ENCODE data around the gene EPS8. TPM values are rescaled to one million over a fixed set of nuclear protein-coding genes. Genes with fewer than 3 reads are reported as not detected.

EPS8 gene
- total RNA-seq, 4 donors from 2014 or later, result 93.7 to 173 (median 109) TPM

DNA sequence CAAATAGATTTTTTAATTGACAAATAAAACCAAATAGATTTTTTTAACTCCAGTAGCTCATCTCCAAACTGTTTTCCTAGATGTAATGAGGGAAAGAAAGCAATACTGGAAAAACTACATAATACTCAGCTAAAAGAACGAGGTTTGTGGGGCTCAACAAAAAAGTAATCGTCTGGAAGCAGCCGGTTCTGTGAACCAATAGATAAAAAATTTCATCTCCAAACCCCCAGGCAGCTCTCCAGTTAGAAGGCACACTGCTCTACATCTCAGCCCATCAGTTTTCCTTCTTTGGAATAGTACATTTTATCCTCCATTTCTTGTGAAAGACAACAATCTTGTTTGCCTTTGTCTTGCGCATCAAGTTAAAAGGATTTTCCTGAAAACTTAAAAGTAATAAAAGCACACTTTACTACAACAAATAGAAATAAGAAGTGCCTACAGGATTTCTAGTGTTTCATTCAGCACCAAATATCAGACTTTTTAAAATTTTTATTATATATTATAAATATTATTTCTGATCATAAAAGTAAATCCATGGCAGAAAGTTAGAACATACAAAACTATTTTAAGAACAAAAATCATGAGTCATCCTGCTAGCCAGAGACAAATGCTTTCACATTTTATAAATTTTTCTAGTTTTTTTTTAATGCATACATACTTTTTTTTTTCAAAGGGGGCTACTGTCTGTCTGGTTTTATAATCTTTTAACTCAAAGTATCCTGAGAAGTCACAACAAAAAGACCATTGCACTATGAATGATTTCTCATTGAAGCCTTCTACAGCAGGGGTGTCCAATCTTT is 67.7 kb downstream of the EPS8 start:
- H3K4me1 ChIP-seq, result peaks cover 0 to 19% of the 10 kb centered on the region in 2 donors
- intact Hi-C loops (cut with DNase I; ENCODE audit: low total_unique reads), result no loop called here
- no peaks in the 10 kb centered on the region for H3K36me3 ChIP-seq
- H3K4me3 ChIP-seq, result peak overlapping the region in 1 of 2 donors; percentile 6
- TF ChIP-seq, protein P1, sequence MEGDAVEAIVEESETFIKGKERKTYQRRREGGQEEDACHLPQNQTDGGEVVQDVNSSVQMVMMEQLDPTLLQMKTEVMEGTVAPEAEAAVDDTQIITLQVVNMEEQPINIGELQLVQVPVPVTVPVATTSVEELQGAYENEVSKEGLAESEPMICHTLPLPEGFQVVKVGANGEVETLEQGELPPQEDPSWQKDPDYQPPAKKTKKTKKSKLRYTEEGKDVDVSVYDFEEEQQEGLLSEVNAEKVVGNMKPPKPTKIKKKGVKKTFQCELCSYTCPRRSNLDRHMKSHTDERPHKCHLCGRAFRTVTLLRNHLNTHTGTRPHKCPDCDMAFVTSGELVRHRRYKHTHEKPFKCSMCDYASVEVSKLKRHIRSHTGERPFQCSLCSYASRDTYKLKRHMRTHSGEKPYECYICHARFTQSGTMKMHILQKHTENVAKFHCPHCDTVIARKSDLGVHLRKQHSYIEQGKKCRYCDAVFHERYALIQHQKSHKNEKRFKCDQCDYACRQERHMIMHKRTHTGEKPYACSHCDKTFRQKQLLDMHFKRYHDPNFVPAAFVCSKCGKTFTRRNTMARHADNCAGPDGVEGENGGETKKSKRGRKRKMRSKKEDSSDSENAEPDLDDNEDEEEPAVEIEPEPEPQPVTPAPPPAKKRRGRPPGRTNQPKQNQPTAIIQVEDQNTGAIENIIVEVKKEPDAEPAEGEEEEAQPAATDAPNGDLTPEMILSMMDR (IDR thresholded peaks at IDR 0.05), result no peak
- no peak for TF ChIP-seq POLR2A (IDR thresholded peaks at IDR 0.05)
- H3K9me3 ChIP-seq, result no peaks in the 10 kb centered on the region
- no peak for DNase-seq
- H3K27me3 ChIP-seq, result no peaks in the 10 kb centered on the region
- H3K27ac ChIP-seq, result peak overlapping the region; percentile 65 to 71

DNA sequence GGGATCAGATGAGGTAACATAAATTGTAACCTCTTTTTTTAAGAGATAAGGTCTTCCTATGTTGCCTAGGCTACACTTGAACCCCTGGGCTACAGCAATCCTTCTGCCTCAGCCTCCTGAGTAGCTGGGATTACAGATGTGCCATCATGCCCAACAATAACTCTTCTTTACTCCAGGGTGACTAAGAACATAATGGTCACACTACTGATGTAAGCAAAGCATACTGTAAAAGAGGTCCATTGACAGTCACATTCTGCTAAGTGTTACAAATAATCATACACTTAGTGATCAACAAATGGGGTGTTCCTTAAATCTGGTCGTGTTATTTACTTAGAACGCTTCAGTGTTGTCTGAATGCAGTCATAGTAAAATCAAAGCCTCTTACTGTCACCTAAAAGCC is 68.9 kb downstream of the EPS8 start:
- DNase-seq, result no peak
- Histone ChIP-seq H3K4me1 (peaks cover 0 to 9% of the 10 kb centered on the region in 2 donors), H3K9me3 (no peaks in the 10 kb centered on the region), H3K4me3 (no peak overlapping the region), H3K27me3 (no peaks in the 10 kb centered on the region), H3K27ac (peak overlapping the region; percentile 65 to 71), H3K36me3 (no peaks in the 10 kb centered on the region)
- TF ChIP-seq, protein P1 (IDR thresholded peaks at IDR 0.05), result no peak
- TF ChIP-seq POLR2A (IDR thresholded peaks at IDR 0.05), result no peak
- intact Hi-C loops (cut with DNase I; ENCODE audit: low total_unique reads), result no loop called here

DNA sequence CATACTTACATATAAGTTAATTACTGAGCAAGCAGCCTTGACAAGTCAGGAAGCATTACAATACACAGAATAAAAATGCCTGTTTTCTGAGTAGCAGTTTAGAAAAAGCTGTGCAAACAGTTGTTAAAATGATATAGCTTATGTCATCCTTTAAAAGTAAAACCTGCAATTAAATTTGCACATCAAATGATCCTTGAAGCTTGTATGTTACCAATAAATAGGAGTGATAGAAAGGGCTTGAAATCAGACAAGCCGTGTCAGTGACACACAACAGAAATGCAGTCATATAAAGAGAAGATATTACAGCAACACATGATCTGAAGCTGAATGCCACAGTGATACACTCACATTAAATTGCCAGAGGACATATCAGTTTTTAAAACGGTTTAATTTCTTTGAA is 70.0 kb downstream of the EPS8 start:
- intact Hi-C loops (cut with DNase I; ENCODE audit: low total_unique reads), result no loop called here
- Histone ChIP-seq H3K4me1 (peaks cover 0 to 9% of the 10 kb centered on the region in 2 donors), H3K27me3 (no peaks in the 10 kb centered on the region), H3K36me3 (no peaks in the 10 kb centered on the region), H3K27ac (peak overlapping the region; percentile 59 to 65), H3K4me3 (no peak overlapping the region), H3K9me3 (no peaks in the 10 kb centered on the region)
- TF ChIP-seq POLR2A (IDR thresholded peaks at IDR 0.05), result no peak
- TF ChIP-seq, protein P1 (IDR thresholded peaks at IDR 0.05), result no peak
- DNase-seq, result no peak

DNA sequence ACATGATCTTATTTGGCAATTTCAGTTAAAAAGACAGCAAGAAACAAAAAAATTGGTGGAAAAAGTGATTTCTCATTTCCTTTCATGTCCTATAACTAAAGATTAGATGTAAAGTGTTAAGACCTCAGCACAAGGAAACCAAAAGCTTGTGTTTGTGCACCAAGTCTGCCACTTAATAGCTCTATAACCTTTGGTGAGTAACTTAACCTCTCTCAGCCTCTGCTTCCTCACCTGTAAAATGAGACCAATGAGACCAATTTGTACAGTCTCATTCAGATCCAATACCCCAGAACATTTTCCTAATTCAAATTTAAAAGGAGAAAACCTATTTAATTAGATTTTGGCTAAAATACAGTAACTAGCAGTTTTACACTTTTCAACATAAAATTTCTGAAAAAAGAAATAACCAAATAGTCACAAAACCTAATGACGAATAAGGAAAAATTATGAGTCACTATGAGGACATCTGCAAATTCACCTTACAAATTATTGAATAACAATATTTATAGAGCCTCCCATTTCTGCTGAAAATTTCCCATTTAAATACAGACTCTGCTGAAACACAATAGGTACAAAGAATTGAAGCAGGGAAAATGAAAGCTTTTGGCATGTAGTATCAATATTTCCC is 71.1 kb downstream of the EPS8 start:
- Histone ChIP-seq H3K36me3 (no peaks in the 10 kb centered on the region), H3K27me3 (no peaks in the 10 kb centered on the region), H3K4me1 (peaks cover 0 to 9% of the 10 kb centered on the region in 2 donors), H3K9me3 (no peaks in the 10 kb centered on the region), H3K27ac (peak overlapping the region; percentile 59 to 65), H3K4me3 (no peak overlapping the region)
- TF ChIP-seq, protein P1 (IDR thresholded peaks at IDR 0.05), result no peak
- no peak for TF ChIP-seq POLR2A (IDR thresholded peaks at IDR 0.05)
- DNase-seq, result no peak
- intact Hi-C loops (cut with DNase I; ENCODE audit: low total_unique reads), result no loop called here

DNA sequence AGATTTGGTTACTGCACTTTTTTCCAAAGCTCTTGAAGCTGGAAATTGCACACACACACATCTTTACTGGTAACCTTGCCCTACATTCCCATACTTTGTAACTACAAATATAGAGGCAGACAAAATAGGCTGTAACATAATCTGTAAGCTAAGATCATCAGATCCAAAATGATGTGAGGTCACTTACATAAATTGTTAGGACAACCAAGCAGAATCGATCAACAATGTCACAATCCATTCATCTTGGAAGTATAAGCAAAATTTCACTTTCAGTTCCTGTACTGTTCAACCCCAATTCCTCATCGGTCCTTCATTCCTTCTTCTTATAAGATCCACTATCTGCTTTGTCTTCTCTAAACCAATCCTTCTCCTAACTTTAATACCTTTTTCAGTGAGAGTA is 72.6 kb downstream of the EPS8 start:
- no peak for DNase-seq
- intact Hi-C loops (cut with DNase I; ENCODE audit: low total_unique reads), result no loop called here
- no peak overlapping the region for H3K4me3 ChIP-seq
- H3K27ac ChIP-seq, result peak overlapping the region in 1 of 2 donors; percentile 1
- no peak for TF ChIP-seq POLR2A (IDR thresholded peaks at IDR 0.05)
- TF ChIP-seq, protein P1 (IDR thresholded peaks at IDR 0.05), result no peak
- peaks cover 0 to 9% of the 10 kb centered on the region in 2 donors for H3K4me1 ChIP-seq
- no peaks in the 10 kb centered on the region for H3K9me3 ChIP-seq
- H3K27me3 ChIP-seq, result no peaks in the 10 kb centered on the region
- H3K36me3 ChIP-seq, result no peaks in the 10 kb centered on the region
